NB4 (cell line): ENCODE results near the gene SMPDL3A.

Source experiments
- CTCF ChIP-seq: IDR thresholded peaks from one replicate; pipeline ENCODE4 v1.5.1; 2012; ENCODE audit warnings: low read depth, low read length
- POLR2A ChIP-seq: IDR thresholded peaks from 2 replicates; pipeline ENCODE4 v1.6.1; 2011; ENCODE audit warnings: mild to moderate bottlenecking; ENCODE audit not compliant: insufficient read length; ENCODE audit errors: extremely low read depth

GRCh38 chr6:122833021-122833491, 44.0 kb downstream of the SMPDL3A start:
- TF ChIP-seq CTCF (no peak), POLR2A (no peak)
